Smooth muscle cell (in vitro differentiated cells): ENCODE measurements around the gene STAG1. TPM values are rescaled to one million over a fixed set of nuclear protein-coding genes. Genes with fewer than 3 reads are reported as not detected.

Experiments
- DNase-seq: peaks from one replicate; lab custom pipeline; 2025; ENCODE audit not compliant: unreplicated experiment; lab: John Stamatoyannopoulos, UW
- H2AFZ ChIP-seq: fragments of 200-600 bp; sonication (generic); 2 replicates; pipeline ENCODE4 v1.6.0; 2016; ENCODE audit warnings: antibody characterized with exemption, low read depth, mild to moderate bottlenecking
- H3F3A ChIP-seq: fragments of 200-600 bp; sonication (generic); 2 replicates; pipeline ENCODE4 v1.6.0; 2017; ENCODE audit warnings: antibody characterized with exemption, low read depth
- H3K27ac ChIP-seq: fragments of 200-600 bp; sonication (generic); 2 replicates; pipeline ENCODE4 v1.5.1; 2016; ENCODE audit warnings: low read depth, mild to moderate bottlenecking
- H3K27me3 ChIP-seq: fragments of 200-600 bp; sonication (generic); 2 replicates; pipeline ENCODE4 v1.6.1; 2016; ENCODE audit warnings: low read depth, mild to moderate bottlenecking
- H3K36me3 ChIP-seq: fragments of 200-600 bp; sonication (generic); 2 replicates; pipeline ENCODE4 v1.5.1; 2016; ENCODE audit warnings: low read depth
- H3K4me1 ChIP-seq: fragments of 200-600 bp; sonication (generic); 2 replicates; pipeline ENCODE4 v1.5.1; 2016; ENCODE audit warnings: low read depth
- H3K4me2 ChIP-seq: fragments of 200-600 bp; sonication (generic); 2 replicates; pipeline ENCODE4 v1.6.0; 2016; ENCODE audit warnings: mild to moderate bottlenecking
- H3K4me3 ChIP-seq: fragments of 200-600 bp; sonication (generic); 2 replicates; pipeline ENCODE4 v1.5.1; 2016; ENCODE audit warnings: mild to moderate bottlenecking
- H3K79me2 ChIP-seq: fragments of 200-600 bp; sonication (generic); 2 replicates; pipeline ENCODE4 v1.6.0; 2016; ENCODE audit warnings: low read depth, mild to moderate bottlenecking
- H3K9ac ChIP-seq: fragments of 200-600 bp; sonication (generic); 2 replicates; pipeline ENCODE4 v1.6.0; 2016; ENCODE audit warnings: low read depth
- H3K9me3 ChIP-seq: fragments of 200-600 bp; sonication (generic); replicated peaks from 2 replicates; pipeline ENCODE4 v1.5.1; 2016; ENCODE audit warnings: low read depth
- H4K20me1 ChIP-seq: fragments of 200-600 bp; sonication (generic); 2 replicates; pipeline ENCODE4 v1.6.0; 2016; ENCODE audit warnings: low read depth
- WGBS: methylation state at CpG from one replicate; pipeline ENCODE4 v1.1.7; 2016; ENCODE audit warnings: low lambda C conversion rate; 5-methylcytosine and 5-hydroxymethylcytosine counted together
- polyA plus RNA-seq: library from polyadenylated mRNA; unstranded; fragments of >200 nt; fragmentation: Nextera tagmentation; extraction: Ambion mirVana; gene quantifications from 2 replicates; pipeline ENCODE4 v1.2.1, GENCODE V29; 2016
- total RNA-seq: library from RNA; depleted of rRNA; stranded (reverse); fragments of >200 nt; gene quantifications from 2 replicates; pipeline ENCODE4 v1.2.3, GENCODE V29; 2014
- TF ChIP-seq, protein P1 (sequence below): fragments of 200-600 bp; sonication (generic); IDR thresholded peaks from 2 replicates; pipeline ENCODE4 v1.5.1; 2017; ENCODE audit warnings: borderline replicate concordance, mild to moderate bottlenecking, antibody characterized with exemption; ENCODE audit not compliant: insufficient read depth, poor library complexity, severe bottlenecking

STAG1 gene
- total and polyA plus RNA-seq, 2 experiments from 2014 or later: 14.6 to 29.5 TPM

DNA sequence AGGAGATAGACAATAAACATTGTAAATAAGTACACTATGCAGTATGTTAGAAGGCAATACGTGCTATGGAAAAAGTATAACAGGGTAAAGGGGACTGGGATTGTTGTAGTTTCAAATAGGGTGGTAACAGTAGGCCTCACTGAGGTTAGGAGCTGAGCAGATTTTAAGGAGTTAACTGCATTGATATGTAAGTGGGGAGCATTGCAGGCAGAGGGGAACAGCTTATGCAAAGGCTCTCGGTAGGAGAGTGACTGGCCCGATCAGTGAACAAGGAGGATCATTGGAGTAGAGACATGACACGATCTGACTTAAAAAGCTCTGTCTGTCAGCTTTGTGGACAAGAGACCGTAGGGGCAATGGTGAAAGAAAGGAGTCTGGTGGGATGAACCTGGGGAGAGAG, 455.2 kb downstream of the STAG1 start:
- H4K20me1 ChIP-seq: no peaks in the 10 kb centered on the region
- H3K27me3 ChIP-seq: no peaks in the 10 kb centered on the region
- DNase-seq: no peak
- H3K27ac ChIP-seq: no peak overlapping the region
- no peaks in the 10 kb centered on the region for H3K4me1 ChIP-seq
- H3K9ac ChIP-seq: no peak overlapping the region
- no peak overlapping the region for H3K4me3 ChIP-seq
- no peaks in the 10 kb centered on the region for H3K36me3 ChIP-seq
- TF ChIP-seq, protein P1, sequence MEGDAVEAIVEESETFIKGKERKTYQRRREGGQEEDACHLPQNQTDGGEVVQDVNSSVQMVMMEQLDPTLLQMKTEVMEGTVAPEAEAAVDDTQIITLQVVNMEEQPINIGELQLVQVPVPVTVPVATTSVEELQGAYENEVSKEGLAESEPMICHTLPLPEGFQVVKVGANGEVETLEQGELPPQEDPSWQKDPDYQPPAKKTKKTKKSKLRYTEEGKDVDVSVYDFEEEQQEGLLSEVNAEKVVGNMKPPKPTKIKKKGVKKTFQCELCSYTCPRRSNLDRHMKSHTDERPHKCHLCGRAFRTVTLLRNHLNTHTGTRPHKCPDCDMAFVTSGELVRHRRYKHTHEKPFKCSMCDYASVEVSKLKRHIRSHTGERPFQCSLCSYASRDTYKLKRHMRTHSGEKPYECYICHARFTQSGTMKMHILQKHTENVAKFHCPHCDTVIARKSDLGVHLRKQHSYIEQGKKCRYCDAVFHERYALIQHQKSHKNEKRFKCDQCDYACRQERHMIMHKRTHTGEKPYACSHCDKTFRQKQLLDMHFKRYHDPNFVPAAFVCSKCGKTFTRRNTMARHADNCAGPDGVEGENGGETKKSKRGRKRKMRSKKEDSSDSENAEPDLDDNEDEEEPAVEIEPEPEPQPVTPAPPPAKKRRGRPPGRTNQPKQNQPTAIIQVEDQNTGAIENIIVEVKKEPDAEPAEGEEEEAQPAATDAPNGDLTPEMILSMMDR: no peak
- 67% methylated on average over 5 of the region's 5 CpGs for WGBS
- H3F3A ChIP-seq: no peaks in the 10 kb centered on the region
- H3K9me3 ChIP-seq: no peaks in the 10 kb centered on the region
- no peaks in the 10 kb centered on the region for H3K79me2 ChIP-seq
- no peak overlapping the region for H2AFZ ChIP-seq
- no peak overlapping the region for H3K4me2 ChIP-seq

DNA sequence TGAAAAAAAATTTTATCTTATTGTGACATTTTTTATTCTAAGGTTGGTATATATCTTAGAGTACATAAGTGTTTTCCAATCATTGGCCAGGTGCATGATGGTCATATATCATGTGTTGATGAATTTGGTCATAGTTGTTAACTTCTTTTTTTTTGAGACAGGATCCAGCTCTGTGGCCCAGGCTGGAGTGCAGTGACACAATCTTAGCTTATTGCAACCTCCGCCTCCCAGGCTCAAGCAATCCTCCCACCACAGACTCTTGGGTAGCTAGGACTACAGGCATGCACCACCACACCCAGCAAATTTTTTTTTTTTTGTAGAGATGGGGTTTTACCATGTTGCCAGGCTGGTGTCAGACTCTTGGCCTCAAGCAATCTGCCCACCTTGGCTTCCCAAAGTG, 458.0 kb downstream of the STAG1 start:
- no peaks in the 10 kb centered on the region for H3K27me3 ChIP-seq
- TF ChIP-seq, protein P1: no peak
- 100% methylated on average over 1 of the region's 1 CpG for WGBS
- no peak overlapping the region for H2AFZ ChIP-seq
- H3K36me3 ChIP-seq: no peaks in the 10 kb centered on the region
- H3K4me2 ChIP-seq: no peak overlapping the region
- H3K9ac ChIP-seq: no peak overlapping the region
- no peaks in the 10 kb centered on the region for H4K20me1 ChIP-seq
- H3K4me3 ChIP-seq: no peak overlapping the region
- no peaks in the 10 kb centered on the region for H3F3A ChIP-seq
- H3K79me2 ChIP-seq: no peaks in the 10 kb centered on the region
- no peak for DNase-seq
- no peaks in the 10 kb centered on the region for H3K9me3 ChIP-seq
- no peaks in the 10 kb centered on the region for H3K4me1 ChIP-seq
- H3K27ac ChIP-seq: no peak overlapping the region

DNA sequence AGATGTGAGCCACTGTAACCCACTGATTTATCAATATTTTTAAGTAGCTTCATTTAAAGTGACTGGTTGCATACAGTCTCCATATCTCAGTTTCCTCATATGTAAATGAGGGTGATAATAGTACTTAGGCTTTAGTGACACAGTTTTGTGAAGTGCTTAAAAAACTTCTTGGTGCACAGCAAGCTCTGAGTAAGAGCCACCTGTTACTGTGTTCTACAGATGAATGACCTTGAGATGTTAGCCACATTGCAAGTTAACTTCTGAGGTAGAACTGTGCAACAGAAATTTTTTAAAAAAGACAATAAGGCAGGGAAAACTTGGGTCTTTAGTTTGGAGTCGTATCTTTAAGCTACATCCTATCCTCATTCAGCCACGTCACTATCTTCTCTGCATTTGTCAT, 458.9 kb downstream of the STAG1 start:
- 95% methylated on average over 2 of the region's 2 CpGs for WGBS
- H3K9me3 ChIP-seq: no peaks in the 10 kb centered on the region
- no peak overlapping the region for H3K4me2 ChIP-seq
- H3K36me3 ChIP-seq: no peaks in the 10 kb centered on the region
- no peak overlapping the region for H2AFZ ChIP-seq
- no peaks in the 10 kb centered on the region for H3K79me2 ChIP-seq
- no peaks in the 10 kb centered on the region for H3F3A ChIP-seq
- no peak overlapping the region for H3K27ac ChIP-seq
- TF ChIP-seq, protein P1: no peak
- no peak overlapping the region for H3K4me3 ChIP-seq
- no peaks in the 10 kb centered on the region for H3K4me1 ChIP-seq
- H3K27me3 ChIP-seq: no peaks in the 10 kb centered on the region
- H3K9ac ChIP-seq: no peak overlapping the region
- DNase-seq: no peak
- H4K20me1 ChIP-seq: no peaks in the 10 kb centered on the region

DNA sequence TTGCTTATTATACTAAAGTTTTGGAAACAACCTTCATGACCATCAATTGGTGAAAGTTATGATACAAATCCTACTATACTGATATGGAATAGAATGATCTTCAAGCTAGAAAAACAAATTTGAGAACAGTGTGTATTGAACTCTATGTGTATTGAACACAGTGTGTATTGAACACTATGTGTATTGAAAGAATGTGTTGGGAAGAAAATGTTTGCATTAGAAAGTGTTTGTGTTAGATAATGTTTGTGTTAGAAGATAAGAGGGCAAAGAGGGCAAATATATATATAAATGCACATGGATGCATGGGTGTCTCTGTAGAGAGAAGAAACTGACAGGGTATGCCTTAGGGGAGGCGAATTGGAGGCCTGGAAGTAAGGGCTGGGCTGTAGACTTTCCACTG, 459.7 kb downstream of the STAG1 start:
- Histone ChIP-seq H3K4me3 (no peak overlapping the region), H2AFZ (no peak overlapping the region), H3K79me2 (no peaks in the 10 kb centered on the region), H3K27me3 (no peaks in the 10 kb centered on the region), H3K4me1 (no peaks in the 10 kb centered on the region), H3K4me2 (no peak overlapping the region), H3F3A (no peaks in the 10 kb centered on the region), H3K36me3 (no peaks in the 10 kb centered on the region), H3K9ac (no peak overlapping the region), H4K20me1 (no peaks in the 10 kb centered on the region), H3K9me3 (no peaks in the 10 kb centered on the region), H3K27ac (no peak overlapping the region)
- DNase-seq: no peak
- WGBS: 100% methylated on average over 1 of the region's 1 CpG
- TF ChIP-seq, protein P1: no peak
